Measurements from ENCODE around the gene ZCWPW2. TPM values are rescaled to one million over a fixed set of nuclear protein-coding genes. Genes with fewer than 3 reads are reported as not detected.

ZCWPW2 gene
- total and polyA plus RNA-seq, 9 donors, result 1.3 to 2.7 (median 2.0) TPM

DNA sequence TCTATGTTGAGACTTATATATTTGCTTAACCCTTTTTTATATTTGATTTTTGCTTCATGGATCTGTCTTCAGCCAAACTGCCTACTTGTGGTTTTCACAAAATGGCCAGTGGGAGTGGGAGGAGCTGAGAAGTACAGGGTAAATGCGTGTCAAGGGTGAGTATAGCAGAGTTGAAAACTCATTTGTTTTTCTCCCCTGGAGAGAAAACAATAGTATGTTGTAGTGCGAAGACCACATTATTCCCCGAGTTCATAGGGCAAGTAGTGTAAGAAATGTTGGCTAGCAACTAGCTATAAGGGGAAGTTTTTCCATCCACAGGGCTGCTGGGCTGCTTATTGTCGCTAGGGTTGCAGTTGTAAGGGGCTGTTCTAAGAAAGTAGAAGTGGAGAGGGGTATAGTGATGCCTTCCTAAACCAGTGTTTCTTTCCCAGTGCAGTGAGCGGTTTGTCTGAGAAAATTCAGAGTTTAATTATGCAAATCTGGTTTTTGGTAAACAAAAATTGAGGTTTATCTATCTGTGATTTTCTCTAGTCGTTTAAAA is 153.9 kb downstream of the ZCWPW2 start:
- Histone ChIP-seq H3K9me3 (no peaks in the 10 kb centered on the region), H3K36me3 (no peaks in the 10 kb centered on the region), H3K4me3 (no peak overlapping the region), H3K27me3 (no peaks in the 10 kb centered on the region), H3K4me1 (ENCODE audit: insufficient read depth) (no peaks in the 10 kb centered on the region), H3K27ac (no peak overlapping the region)
- 82 to 87% (median 85%) methylated on average over 6 of the region's 6 CpGs for WGBS, 3 donors
- TF ChIP-seq EP300 (IDR thresholded peaks at IDR 0.05), result no peak
- TF ChIP-seq, protein P1, sequence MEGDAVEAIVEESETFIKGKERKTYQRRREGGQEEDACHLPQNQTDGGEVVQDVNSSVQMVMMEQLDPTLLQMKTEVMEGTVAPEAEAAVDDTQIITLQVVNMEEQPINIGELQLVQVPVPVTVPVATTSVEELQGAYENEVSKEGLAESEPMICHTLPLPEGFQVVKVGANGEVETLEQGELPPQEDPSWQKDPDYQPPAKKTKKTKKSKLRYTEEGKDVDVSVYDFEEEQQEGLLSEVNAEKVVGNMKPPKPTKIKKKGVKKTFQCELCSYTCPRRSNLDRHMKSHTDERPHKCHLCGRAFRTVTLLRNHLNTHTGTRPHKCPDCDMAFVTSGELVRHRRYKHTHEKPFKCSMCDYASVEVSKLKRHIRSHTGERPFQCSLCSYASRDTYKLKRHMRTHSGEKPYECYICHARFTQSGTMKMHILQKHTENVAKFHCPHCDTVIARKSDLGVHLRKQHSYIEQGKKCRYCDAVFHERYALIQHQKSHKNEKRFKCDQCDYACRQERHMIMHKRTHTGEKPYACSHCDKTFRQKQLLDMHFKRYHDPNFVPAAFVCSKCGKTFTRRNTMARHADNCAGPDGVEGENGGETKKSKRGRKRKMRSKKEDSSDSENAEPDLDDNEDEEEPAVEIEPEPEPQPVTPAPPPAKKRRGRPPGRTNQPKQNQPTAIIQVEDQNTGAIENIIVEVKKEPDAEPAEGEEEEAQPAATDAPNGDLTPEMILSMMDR (IDR thresholded peaks at IDR 0.05), result no peak
- no peak for TF ChIP-seq POLR2A (IDR thresholded peaks at IDR 0.05)
- no peak for DNase-seq
- intact Hi-C loops (cut with DNase I), result loop anchor here in 1 of 4 donors (10.0 kb wide), 1 partner anchor 88 kb away; no protein-coding TSS in a partner anchor

DNA sequence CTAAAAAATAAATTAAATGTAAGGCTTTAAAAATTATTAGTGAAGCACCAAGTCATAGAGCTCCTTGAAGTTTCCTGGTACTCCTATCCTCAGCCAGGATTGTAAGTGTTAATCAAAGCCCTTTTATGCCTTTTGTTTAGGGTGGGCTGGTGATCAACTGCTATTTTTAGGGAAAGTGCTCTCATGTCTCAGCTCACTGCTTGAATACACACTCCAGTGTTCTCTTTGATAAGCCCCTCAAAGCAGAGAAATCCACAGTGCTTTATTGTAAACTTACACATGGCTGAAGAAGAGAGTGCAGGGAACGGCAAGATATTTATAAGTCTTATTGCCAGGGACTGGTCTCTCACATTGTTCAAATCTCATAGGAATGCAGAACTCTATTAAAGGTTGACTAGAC is 156.5 kb downstream of the ZCWPW2 start:
- TF ChIP-seq, protein P1 (IDR thresholded peaks at IDR 0.05), result no peak
- TF ChIP-seq POLR2A (IDR thresholded peaks at IDR 0.05) (no peak), EP300 (IDR thresholded peaks at IDR 0.05) (no peak)
- H3K27ac ChIP-seq, result no peak overlapping the region
- H3K4me1 ChIP-seq (ENCODE audit: insufficient read depth), result no peaks in the 10 kb centered on the region
- DNase-seq, result no peak
- intact Hi-C loops (cut with DNase I), result loop anchor here in 1 of 4 donors (10.0 kb wide), 1 partner anchor 90 kb away; no protein-coding TSS in a partner anchor
- H3K9me3 ChIP-seq, result no peaks in the 10 kb centered on the region
- H3K36me3 ChIP-seq, result no peaks in the 10 kb centered on the region
- H3K4me3 ChIP-seq, result no peak overlapping the region
- H3K27me3 ChIP-seq, result no peaks in the 10 kb centered on the region
- 0 to 28% (median 0%) methylated on average over 1 of the region's 1 CpG for WGBS, 3 donors

DNA sequence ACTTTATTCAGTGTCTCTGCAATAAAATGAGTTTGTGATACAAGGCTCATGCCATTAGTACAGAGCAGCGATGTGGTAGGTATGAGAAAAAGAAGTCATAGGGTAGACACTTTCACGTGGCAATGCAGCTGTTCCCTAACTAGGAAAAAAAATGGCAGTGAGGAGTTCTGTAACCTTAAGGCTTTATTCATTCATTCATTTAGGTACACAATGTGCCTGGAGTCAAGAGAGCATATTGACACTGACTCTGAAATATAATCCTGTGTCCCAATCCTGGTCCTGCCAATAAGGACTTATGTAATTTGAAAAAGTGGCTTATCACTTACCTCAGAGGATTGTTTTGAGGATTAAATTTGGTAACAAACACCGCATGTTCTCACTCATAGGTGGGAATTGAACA is 173.1 kb downstream of the ZCWPW2 start:
- no peak for DNase-seq
- Histone ChIP-seq H3K9me3 (no peaks in the 10 kb centered on the region), H3K4me3 (no peak overlapping the region), H3K27me3 (no peaks in the 10 kb centered on the region), H3K36me3 (no peaks in the 10 kb centered on the region), H3K27ac (no peak overlapping the region), H3K4me1 (ENCODE audit: insufficient read depth) (no peaks in the 10 kb centered on the region)
- no peak for TF ChIP-seq POLR2A (IDR thresholded peaks at IDR 0.05)
- intact Hi-C loops (cut with DNase I), result no loop called here
- WGBS, 3 donors, result 93 to 96% (median 96%) methylated on average over 3 of the region's 3 CpGs

DNA sequence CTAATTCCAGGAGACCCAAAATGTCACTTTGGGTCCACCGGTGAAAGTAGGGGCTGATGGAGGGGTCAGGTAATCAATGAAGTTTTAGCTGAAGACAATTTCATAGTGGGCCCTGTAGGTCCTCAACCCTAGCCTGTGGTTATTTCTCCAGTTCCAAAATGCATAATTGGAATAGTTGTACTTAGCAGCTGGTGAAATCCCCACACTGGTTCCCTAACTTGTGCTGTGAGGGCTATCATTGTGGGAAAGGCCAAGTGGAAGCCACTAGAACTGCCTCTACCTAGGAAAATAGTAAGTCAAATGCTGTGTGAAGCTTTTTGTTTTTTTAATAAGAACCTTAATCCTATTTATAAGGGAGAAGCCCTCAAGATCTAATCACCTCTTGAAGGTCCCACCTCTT is 193.8 kb downstream of the ZCWPW2 start:
- DNase-seq, result no peak
- WGBS, 3 donors, result 0 to 96% (median 45%) methylated on average over 1 of the region's 1 CpG
- Histone ChIP-seq H3K27ac (no peak overlapping the region), H3K36me3 (no peaks in the 10 kb centered on the region), H3K4me3 (no peak overlapping the region), H3K4me1 (ENCODE audit: insufficient read depth) (no peaks in the 10 kb centered on the region), H3K27me3 (no peaks in the 10 kb centered on the region), H3K9me3 (no peaks in the 10 kb centered on the region)
- intact Hi-C loops (cut with DNase I), result no loop called here
- TF ChIP-seq EP300 (IDR thresholded peaks at IDR 0.05) (no peak), POLR2A (IDR thresholded peaks at IDR 0.05) (no peak)
- TF ChIP-seq, protein P1 (IDR thresholded peaks at IDR 0.05), result no peak

DNA sequence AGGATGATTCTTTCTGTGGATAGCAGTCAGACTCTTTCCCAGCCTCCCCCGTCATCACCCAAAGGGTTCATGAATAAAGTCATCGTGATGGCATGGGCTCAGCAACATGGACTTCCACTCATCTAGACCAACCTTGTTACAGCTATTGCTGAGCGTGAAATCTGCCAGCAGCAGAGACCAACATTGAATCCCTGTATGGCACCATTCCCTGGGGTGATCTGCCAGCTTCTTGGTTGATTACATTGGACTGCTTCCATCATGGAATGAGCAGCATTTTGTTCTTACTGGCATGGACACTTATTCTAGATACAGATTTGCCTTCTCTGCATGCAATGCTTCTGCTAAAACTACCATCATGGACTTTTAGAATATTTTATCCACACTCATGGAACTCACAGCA is 195.7 kb downstream of the ZCWPW2 start:
- DNase-seq, result no peak
- Histone ChIP-seq H3K4me3 (no peak overlapping the region), H3K9me3 (no peaks in the 10 kb centered on the region), H3K27ac (no peak overlapping the region), H3K4me1 (ENCODE audit: insufficient read depth) (no peaks in the 10 kb centered on the region), H3K36me3 (no peaks in the 10 kb centered on the region), H3K27me3 (no peaks in the 10 kb centered on the region)
- WGBS, 3 donors, result 90 to 96% (median 93%) methylated on average over 3 of the region's 3 CpGs
- intact Hi-C loops (cut with DNase I), result no loop called here
- TF ChIP-seq, protein P1 (IDR thresholded peaks at IDR 0.05), result no peak
- TF ChIP-seq EP300 (IDR thresholded peaks at IDR 0.05) (no peak), POLR2A (IDR thresholded peaks at IDR 0.05) (no peak)
